Endothelial cell (in vitro differentiated cells): ENCODE data around the gene MED22. TPM values are rescaled to one million over a fixed set of nuclear protein-coding genes. Genes with fewer than 3 reads are reported as not detected.
"Not testable (repeated sequence)": the region's sequence is repeated elsewhere in the genome, so short reads cannot be mapped to it uniquely, and the experiment has no call there.

Source experiments
- DNase-seq: peaks from one replicate; pipeline ENCODE4 v3.0.0; 2021; ENCODE audit warnings: low spot score
- H3K27ac Mint-ChIP-seq: one replicate; pipeline ENCODE4 v1.8.0; 2021; ENCODE audit warnings: mixed read lengths, inconsistent platforms; ENCODE audit not compliant: unreplicated experiment
- H3K27me3 Mint-ChIP-seq: one replicate; pipeline ENCODE4 v1.8.0; 2021; ENCODE audit warnings: mild to moderate bottlenecking, moderate library complexity, mixed read lengths, inconsistent platforms; ENCODE audit not compliant: unreplicated experiment
- H3K36me3 Mint-ChIP-seq: one replicate; pipeline ENCODE4 v1.8.0; 2021; ENCODE audit warnings: mild to moderate bottlenecking, low read depth, mixed read lengths, inconsistent platforms; ENCODE audit not compliant: unreplicated experiment
- H3K4me1 Mint-ChIP-seq: one replicate; pipeline ENCODE4 v1.8.0; 2021; ENCODE audit warnings: mild to moderate bottlenecking, mixed read lengths, inconsistent platforms; ENCODE audit not compliant: unreplicated experiment
- H3K4me3 Mint-ChIP-seq: one replicate; pipeline ENCODE4 v1.8.0; 2021; ENCODE audit warnings: mild to moderate bottlenecking, mixed read lengths, inconsistent platforms; ENCODE audit not compliant: unreplicated experiment
- H3K9me3 Mint-ChIP-seq: one replicate; pipeline ENCODE4 v1.8.0; 2021; ENCODE audit warnings: mixed read lengths, inconsistent platforms; ENCODE audit not compliant: unreplicated experiment
- total RNA-seq: library from RNA; stranded (reverse); fragmentation: NEBNext Ultra II Directional; extraction: Animal tissue kit (Norgen Biotek cat#: 25700); gene quantifications from one replicate; pipeline ENCODE4 v1.2.1, GENCODE V29; 2021; ENCODE audit not compliant: unreplicated experiment
- TF ChIP-seq, protein P1 (sequence below): fragments of 200-600 bp; sonication (generic); IDR thresholded peaks from one replicate; pipeline ENCODE4 v1.5.0; 2021; ENCODE audit warnings: antibody characterized with exemption; ENCODE audit not compliant: unreplicated experiment

Gene MED22
- total RNA-seq, 1 donor from 2014 or later = 32.9 TPM

DNA sequence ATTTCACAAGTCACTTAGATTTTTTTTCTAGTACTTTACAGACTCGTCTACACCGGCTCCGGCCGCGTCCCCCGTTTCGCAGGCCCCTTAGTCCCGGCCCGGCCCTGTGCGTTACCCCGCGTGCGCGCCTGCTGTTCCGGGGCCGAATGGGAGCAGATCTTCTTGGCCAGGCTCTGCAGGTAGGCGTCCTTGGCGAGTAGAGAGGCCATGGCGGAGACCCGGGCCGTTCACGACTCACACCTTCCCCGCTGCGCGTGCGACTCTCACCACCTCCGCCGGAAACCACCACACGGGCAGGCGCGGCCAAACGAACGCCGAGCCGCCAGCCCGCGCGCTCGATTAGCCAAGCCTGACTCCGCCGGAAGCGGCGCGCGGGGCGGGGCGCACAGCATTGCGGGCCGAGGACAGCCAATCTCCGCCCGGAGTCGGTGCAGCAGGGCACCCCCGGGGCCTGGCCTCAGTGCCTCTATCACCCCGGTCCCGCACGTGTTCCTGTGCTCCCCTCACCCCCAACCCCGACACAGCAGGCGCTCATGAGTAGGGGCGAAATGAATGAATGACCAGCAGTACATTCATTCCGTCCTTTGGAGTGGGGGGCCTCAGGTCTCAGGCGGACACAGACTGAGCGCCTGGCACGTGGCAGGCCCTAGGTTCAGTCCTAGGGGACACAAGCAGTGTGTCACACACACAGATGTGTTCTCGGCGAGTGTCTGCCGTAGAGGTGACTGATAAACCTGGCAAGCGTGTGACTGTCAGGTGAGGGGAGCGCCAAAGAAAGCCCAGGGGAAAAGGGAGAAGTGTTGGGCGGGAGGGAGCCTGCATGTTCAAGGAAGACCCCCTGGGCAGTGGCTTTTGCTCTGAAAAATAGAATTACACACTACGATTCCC is 11.8 kb downstream of the MED22 start, which contains the start of gene SURF6:
SURF6 (minus strand) TSS at position 265 of the 888 bp plus-strand sequence; CDS start at position 209, 56 bp downstream.
- peak; percentile 89 for DNase-seq
- Mint-ChIP-seq H3K27me3 (peaks cover 6% of the 10 kb centered on the region), H3K27ac (peak within 1 kb of the TSS; percentile 82), H3K4me1 (peaks cover 20% of the 10 kb centered on the region), H3K9me3 (no peaks in the 10 kb centered on the region), H3K36me3 (peaks cover 34% of the 10 kb centered on the region), H3K4me3 (peak within 1 kb of the TSS; percentile 98)
- TF ChIP-seq, protein P1, sequence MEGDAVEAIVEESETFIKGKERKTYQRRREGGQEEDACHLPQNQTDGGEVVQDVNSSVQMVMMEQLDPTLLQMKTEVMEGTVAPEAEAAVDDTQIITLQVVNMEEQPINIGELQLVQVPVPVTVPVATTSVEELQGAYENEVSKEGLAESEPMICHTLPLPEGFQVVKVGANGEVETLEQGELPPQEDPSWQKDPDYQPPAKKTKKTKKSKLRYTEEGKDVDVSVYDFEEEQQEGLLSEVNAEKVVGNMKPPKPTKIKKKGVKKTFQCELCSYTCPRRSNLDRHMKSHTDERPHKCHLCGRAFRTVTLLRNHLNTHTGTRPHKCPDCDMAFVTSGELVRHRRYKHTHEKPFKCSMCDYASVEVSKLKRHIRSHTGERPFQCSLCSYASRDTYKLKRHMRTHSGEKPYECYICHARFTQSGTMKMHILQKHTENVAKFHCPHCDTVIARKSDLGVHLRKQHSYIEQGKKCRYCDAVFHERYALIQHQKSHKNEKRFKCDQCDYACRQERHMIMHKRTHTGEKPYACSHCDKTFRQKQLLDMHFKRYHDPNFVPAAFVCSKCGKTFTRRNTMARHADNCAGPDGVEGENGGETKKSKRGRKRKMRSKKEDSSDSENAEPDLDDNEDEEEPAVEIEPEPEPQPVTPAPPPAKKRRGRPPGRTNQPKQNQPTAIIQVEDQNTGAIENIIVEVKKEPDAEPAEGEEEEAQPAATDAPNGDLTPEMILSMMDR = no peak

DNA sequence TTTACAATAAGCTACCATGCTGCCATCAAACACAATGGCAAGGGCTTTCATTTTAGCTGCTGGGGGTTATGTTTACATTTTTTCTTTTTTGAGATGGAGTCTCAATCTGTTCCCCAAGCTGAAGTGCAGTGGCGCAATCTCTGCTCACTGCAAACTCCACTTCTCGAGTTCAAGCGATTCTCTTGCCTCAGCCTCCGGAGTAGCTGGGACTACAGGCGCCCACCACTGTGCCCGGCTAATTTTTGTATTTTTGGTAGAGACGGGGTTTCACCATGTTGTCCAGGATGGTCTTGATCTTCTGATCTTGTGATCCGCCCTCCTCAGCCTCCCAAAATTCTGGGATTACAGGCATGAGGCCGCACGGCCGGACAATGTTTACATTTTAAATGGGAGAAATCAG is 13.0 kb downstream of the MED22 start:
- not testable (repeated sequence) for H3K27me3 Mint-ChIP-seq, H3K27ac Mint-ChIP-seq, DNase-seq, H3K9me3 Mint-ChIP-seq
- peaks cover 34% of the 10 kb centered on the region for H3K36me3 Mint-ChIP-seq
- H3K4me3 Mint-ChIP-seq = peak overlapping the region; percentile 98
- peaks cover 17% of the 10 kb centered on the region for H3K4me1 Mint-ChIP-seq

DNA sequence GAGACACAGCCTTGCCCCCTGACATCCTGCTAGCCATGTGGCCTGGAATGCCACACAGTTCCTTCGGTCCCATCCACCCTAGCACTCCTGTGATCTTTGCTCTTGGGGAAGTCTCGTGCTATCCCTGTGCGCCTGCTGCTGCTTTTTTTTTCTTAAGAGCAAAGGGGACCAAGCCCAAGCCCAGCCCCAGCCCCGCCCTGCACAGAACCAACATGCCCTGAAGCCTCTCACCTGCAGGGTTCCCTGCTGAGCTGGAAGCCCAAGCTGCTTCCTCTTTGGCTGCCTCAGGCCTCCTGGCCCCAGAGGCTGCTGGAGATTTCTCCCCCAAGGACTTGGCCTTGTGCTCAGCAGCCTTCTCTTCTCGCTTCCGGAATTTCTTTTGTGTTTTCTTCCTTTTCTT is 13.8 kb downstream of the MED22 start:
- Mint-ChIP-seq H3K4me1 (peaks cover 17% of the 10 kb centered on the region), H3K27me3 (peaks cover 4% of the 10 kb centered on the region), H3K36me3 (peaks cover 34% of the 10 kb centered on the region), H3K4me3 (no peak overlapping the region), H3K9me3 (no peaks in the 10 kb centered on the region), H3K27ac (no peak overlapping the region)
- no peak for DNase-seq
- TF ChIP-seq, protein P1 = no peak

DNA sequence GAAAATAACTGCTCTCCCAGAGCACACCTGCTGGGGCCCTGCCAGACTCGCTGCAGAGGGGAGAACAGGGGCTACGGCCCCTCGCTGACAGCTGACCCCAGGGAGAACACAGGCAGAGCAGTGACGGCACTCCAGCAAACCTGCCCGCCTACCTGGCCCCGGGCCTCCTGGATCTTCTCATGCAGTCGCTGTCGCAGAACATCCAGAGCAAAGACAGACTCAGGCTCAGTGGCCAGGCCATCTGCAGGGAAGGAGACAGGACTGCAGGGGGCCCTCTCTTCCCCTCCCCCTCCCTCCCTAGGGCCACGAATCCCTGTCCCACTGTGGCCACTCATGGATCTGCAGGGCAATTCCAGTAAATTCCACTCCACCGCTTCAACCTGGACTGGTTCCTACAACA is 14.4 kb downstream of the MED22 start:
- no peaks in the 10 kb centered on the region for H3K9me3 Mint-ChIP-seq
- no peaks in the 10 kb centered on the region for H3K27me3 Mint-ChIP-seq
- peak overlapping the region; percentile 59 for H3K4me3 Mint-ChIP-seq
- DNase-seq = no peak
- TF ChIP-seq, protein P1 = no peak
- H3K27ac Mint-ChIP-seq = no peak overlapping the region
- H3K4me1 Mint-ChIP-seq = peaks cover 17% of the 10 kb centered on the region
- peaks cover 29% of the 10 kb centered on the region for H3K36me3 Mint-ChIP-seq

DNA sequence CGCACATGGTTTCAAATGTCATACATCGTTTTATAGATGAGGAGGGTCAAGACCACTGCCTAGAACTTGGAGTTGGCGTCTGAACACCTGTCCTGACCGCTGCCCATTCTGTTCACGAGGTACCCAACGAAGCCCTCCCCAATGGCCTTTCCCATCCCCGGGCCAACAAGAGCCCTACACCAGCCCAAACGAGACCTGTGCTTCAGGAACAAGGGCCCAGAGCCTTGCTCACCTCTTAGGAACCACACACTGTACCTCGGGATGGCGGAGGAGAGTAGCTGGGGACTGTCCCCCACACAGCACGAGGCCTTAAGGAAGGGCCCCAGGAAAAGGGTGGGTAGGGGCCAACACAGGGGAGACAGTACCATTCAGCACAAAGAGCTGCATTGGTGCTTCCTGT is 14.9 kb downstream of the MED22 start:
- Mint-ChIP-seq H3K27ac (no peak overlapping the region), H3K36me3 (peaks cover 29% of the 10 kb centered on the region), H3K9me3 (no peaks in the 10 kb centered on the region), H3K4me3 (no peak overlapping the region), H3K27me3 (no peaks in the 10 kb centered on the region), H3K4me1 (peaks cover 17% of the 10 kb centered on the region)
- TF ChIP-seq, protein P1 = no peak
- DNase-seq = no peak
